Mucosa of descending colon (tissue), 3 donors: Measurements from ENCODE around the gene CEP112. TPM values are rescaled to one million over a fixed set of nuclear protein-coding genes. Genes with fewer than 3 reads are reported as not detected.

Source experiments
- ATAC-seq: fragments of 200-7000 bp; cut with Tn5 transposase; one replicate; pipeline ENCODE4 v1.9.1; 2020; ENCODE audit warnings: mild to moderate bottlenecking, moderate library complexity
- DNase-seq, 3 donors: peaks; one replicate each; pipeline ENCODE4 v3.0.0-alpha.2; 2020
- H3K36me3 ChIP-seq: fragments of 200-600 bp; one replicate; pipeline ENCODE4 v1.8.0; 2021; ENCODE audit warnings: low read depth, mild to moderate bottlenecking
- H3K4me1 ChIP-seq: fragments of 200-600 bp; one replicate; pipeline ENCODE4 v1.8.0; 2021; ENCODE audit warnings: low read depth, mild to moderate bottlenecking
- H3K4me3 ChIP-seq: fragments of 200-600 bp; one replicate; pipeline ENCODE4 v1.8.0; 2021; ENCODE audit warnings: mild to moderate bottlenecking
- H3K9me3 ChIP-seq: fragments of 200-600 bp; one replicate; pipeline ENCODE4 v1.8.0; 2021; ENCODE audit warnings: mild to moderate bottlenecking
- intact Hi-C, 2 donors: fragments of 100-400 bp; cut with DNase I in 1 of 2; cut with micrococcal nuclease in 1 of 2; formaldehyde crosslinking; loops; one replicate each; pipeline versions ENCODE4 v1.11.0 to v1.11.1; 2022; cut with DNase I, micrococcal nuclease
- total RNA-seq, 3 donors: library from RNA; stranded (reverse); fragmentation: NEBNext Ultra II Directional in 2 of 3; extraction: Animal tissue kit (Norgen Biotek cat#: 25700) in 2 of 3; gene quantifications; one replicate each; pipeline versions ENCODE4 v1.2.1 to v1.2.4, GENCODE V29; 2021 to 2023
- TF ChIP-seq, protein P1 (sequence below): fragments of 200-600 bp; IDR thresholded peaks from one replicate; pipeline ENCODE4 v1.8.0; 2022; ENCODE audit warnings: antibody characterized with exemption, mild to moderate bottlenecking
- donor health status: DM: no; HTN: no; CAD: no; lungs with moderate emphysema.
- donor health status: DM: no; HTN: no; CAD: no.
- donor health status: DM: no; HTN: yes; CAD: no.

CEP112 gene
- total RNA-seq, 3 donors from 2014 or later, result 6.3 to 18.5 (median 7.0) TPM

DNA sequence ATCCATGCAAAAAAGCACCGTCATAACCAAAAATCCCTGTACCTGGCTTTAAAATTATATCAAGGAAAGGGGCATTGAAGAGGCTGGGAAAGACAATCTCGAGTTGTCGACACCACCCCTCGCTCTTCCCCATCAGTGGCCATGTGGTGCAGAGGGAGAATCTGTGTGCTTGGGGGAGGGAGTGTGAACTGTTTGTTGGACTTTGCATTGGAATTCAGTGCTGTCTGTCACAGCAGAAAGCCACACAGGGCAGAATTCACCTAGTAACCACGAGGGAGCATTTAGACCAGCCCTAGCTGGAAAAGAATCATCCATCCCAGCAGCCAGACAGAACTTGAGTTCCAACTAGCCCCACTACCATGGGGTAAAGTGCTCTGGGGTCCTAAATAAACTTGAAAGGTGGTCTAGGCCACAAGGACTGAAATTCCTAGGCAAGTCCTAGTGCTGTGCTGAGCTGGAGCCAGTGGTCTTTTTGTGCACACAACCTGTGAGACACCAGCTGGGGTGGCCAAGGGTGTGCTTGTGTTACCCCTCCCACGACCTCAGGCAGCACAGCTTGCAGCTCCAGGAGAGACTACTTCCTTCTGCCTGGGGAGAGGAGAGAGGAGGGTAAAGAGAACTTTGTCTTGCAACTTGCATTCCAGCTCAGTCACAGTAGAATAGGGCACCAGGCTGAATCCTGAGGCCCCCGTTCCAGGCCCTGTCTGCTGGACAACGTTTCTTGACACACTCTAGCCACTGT is 11.5 kb upstream of the CEP112 start:
- Histone ChIP-seq H3K9me3 (no peaks in the 10 kb centered on the region), H3K36me3 (no peaks in the 10 kb centered on the region), H3K4me1 (peaks cover 6% of the 10 kb centered on the region), H3K4me3 (no peak overlapping the region)
- DNase-seq (no peak), ATAC-seq (no peak)
- TF ChIP-seq, protein P1, sequence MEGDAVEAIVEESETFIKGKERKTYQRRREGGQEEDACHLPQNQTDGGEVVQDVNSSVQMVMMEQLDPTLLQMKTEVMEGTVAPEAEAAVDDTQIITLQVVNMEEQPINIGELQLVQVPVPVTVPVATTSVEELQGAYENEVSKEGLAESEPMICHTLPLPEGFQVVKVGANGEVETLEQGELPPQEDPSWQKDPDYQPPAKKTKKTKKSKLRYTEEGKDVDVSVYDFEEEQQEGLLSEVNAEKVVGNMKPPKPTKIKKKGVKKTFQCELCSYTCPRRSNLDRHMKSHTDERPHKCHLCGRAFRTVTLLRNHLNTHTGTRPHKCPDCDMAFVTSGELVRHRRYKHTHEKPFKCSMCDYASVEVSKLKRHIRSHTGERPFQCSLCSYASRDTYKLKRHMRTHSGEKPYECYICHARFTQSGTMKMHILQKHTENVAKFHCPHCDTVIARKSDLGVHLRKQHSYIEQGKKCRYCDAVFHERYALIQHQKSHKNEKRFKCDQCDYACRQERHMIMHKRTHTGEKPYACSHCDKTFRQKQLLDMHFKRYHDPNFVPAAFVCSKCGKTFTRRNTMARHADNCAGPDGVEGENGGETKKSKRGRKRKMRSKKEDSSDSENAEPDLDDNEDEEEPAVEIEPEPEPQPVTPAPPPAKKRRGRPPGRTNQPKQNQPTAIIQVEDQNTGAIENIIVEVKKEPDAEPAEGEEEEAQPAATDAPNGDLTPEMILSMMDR, result no peak
- intact Hi-C loops, result no loop called here

DNA sequence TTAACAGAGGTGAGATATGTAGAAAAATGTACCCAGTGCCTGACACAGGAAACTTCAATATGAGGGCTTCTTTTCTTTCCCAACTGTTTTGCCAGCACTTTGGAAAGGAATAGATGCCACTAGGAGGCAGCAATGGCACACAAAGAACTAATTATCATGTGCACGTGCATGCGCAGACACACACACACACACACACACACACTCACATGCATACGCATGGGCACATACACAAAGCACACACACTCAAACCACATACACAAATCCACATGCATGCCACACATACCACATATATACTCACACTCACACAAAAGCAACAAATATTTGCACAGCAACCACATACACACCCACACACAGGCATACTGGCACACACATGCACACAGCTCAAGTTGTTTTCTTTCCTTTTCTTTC is 8.8 kb upstream of the CEP112 start:
- Histone ChIP-seq H3K4me1 (peaks cover 6% of the 10 kb centered on the region), H3K4me3 (no peak overlapping the region), H3K36me3 (no peaks in the 10 kb centered on the region), H3K9me3 (no peaks in the 10 kb centered on the region)
- TF ChIP-seq, protein P1, result no peak
- DNase-seq (peak in 2 of 3 donors; percentile 33 to 90), ATAC-seq (peak; percentile 94)
- intact Hi-C loops, result no loop called here

DNA sequence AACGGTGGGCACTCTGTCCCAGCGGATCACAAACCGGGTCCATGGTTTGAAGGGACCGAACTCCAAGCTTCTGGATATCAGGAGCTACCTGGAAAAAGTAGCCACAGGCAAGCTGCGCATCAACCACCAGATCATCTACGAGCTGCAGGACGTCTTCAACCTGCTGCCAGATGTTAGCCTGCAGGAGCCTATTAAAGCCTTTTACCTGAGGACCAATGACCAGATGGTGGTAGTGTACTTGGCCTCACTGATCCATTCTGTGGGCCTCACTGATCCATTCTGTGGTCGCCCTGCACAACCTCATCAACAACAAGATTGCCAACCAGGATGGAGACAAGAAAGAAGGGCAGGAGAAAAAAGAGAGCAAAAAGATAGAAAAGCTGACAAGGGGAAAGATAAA is 6.3 kb upstream of the CEP112 start:
- ATAC-seq (no peak), DNase-seq (no peak)
- H3K4me1 ChIP-seq, result peaks cover 6% of the 10 kb centered on the region
- intact Hi-C loops, result no loop called here
- TF ChIP-seq, protein P1, result no peak
- no peaks in the 10 kb centered on the region for H3K36me3 ChIP-seq
- no peak overlapping the region for H3K4me3 ChIP-seq
- no peaks in the 10 kb centered on the region for H3K9me3 ChIP-seq

DNA sequence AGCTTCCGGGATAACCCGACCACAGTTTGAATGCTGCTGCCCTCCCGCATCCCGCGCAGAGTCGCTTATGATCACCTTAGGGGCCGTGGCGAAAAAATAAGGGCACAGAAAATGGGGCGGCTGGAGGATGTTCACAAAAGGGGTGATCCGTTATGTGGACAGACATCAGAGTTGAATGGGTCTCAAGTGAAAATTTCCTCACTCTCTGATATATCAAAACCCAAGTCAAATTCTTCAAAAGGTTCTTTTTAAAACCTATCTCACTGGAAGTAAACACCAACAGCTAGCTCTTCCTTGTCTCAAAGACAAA is 400 bp upstream of the CEP112 start:
- intact Hi-C loops, result no loop called here
- Histone ChIP-seq H3K4me3 (peak overlapping the region; percentile 31), H3K9me3 (no peaks in the 10 kb centered on the region), H3K36me3 (no peaks in the 10 kb centered on the region), H3K4me1 (peaks cover 5% of the 10 kb centered on the region)
- TF ChIP-seq, protein P1, result no peak
- ATAC-seq, result no peak
- no peak for DNase-seq

DNA sequence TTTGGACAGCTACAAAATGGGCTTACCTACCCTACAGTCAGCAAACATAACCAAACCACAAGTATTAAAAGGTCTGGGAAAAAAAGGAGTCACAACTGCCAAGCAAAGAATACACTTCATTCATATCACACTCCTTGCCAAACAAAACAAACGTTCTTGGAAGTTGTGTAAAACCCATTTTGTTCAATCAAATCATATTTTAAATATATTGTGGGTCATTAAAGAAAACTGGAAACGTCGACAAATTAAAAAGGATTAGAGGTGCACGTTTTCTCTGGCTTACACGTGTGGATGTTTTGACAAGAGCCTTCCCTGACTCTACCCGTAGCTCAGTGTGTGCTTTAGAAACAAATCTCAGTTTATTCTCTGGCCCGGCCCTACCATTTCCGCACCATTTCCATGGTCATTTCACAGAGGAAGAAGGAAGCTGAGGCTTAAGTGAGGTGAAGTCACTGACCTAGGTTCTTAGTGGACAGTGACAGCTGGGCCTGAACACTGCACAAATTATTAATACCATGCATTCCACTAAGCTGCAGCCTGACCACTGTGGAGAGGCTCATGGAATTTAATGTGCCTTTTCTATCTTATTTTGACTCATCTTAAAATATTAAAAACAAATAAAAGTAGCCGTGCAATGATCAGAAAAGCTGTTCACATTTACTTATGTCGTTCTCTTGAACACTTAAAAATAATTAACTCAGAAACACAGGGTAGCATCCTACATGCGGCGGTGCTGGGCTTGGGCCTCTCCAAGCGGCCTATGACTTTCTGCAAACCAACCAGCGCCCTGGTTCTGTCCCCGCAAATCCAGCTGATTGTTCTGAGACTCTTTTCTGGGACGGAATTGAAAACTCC is 968 bp downstream of the CEP112 start:
- TF ChIP-seq, protein P1, result no peak
- Histone ChIP-seq H3K36me3 (no peaks in the 10 kb centered on the region), H3K4me1 (peaks cover 5% of the 10 kb centered on the region), H3K9me3 (no peaks in the 10 kb centered on the region), H3K4me3 (peak overlapping the region; percentile 31)
- ATAC-seq, result peak; percentile 32
- intact Hi-C loops, result no loop called here
- DNase-seq, result peak in 1 of 3 donors; percentile 16
